Measurements from ENCODE around the gene CD109. TPM values are rescaled to one million over a fixed set of nuclear protein-coding genes. Genes with fewer than 3 reads are reported as not detected.
A peak's percentile ranks its signal among the peaks of the same experiment; 100 is the strongest.

CD109 gene
- 0.24 TPM for polyA plus RNA-seq (2013, experiment 1 of 2)
- polyA plus RNA-seq (2013, experiment 2 of 2) = 0.26 TPM

DNA sequence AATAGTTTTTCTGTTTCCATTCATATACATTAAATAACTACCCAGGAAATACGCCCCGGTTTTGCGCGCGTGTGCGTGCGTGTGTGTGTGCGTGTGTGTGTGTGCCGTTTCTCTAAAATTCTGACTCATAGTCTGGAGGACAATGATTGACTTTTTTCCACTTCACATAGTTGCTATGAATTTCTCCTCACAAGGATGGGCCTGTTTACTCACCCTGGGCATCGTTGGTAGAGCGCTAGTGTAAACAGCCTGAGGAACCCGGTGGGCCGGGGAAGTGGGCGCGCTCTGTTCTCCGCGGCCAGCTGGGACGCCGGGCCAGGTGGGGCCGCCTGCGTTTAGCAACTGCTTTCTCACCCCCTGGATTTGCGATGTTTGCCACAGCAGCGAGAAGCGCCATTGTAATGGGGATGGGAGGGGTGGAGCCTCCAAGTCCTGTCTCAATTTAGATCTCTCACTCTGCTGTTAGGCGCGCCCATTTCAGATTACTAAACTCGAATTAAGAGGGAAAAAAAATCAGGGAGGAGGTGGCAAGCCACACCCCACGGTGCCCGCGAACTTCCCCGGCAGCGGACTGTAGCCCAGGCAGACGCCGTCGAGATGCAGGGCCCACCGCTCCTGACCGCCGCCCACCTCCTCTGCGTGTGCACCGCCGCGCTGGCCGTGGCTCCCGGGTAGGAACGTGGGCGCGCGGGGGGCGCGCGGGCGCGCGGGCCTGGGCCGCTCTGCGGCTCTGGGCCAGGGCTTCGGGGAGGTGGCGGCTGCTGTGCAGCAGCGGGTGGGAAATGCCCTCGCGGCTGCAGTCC is at the start of gene CD109:
Gene CD109, plus strand, starts transcription at position 585 of the 803 bp plus-strand sequence. Its CDS starts 13 bp downstream, at position 598.
- H2AFZ ChIP-seq (ENCODE audit: low read length) = peak within 1 kb of the TSS; percentile 91
- H3K18ac ChIP-seq (ENCODE audit: low read length) = peak within 1 kb of the TSS; percentile 89
- H3K14ac ChIP-seq (ENCODE audit: low read length) = peak within 1 kb of the TSS; percentile 79
- H3K23ac ChIP-seq (ENCODE audit: low read depth, low read length, poor library complexity) = peak within 1 kb of the TSS; percentile 82
- H3K36me3 ChIP-seq (replicated peaks in 1 of 2; ENCODE audit: control insufficient read depth in 2 of 2, insufficient read depth in 2 of 2, low read length in 2 of 2) = no peaks in the 10 kb centered on the region
- H3K27ac ChIP-seq (replicated peaks; ENCODE audit: low read length) = no peak within 1 kb of the TSS
- no peaks in the 10 kb centered on the region for H3K9me3 ChIP-seq (replicated peaks in 1 of 2; ENCODE audit: control insufficient read depth in 2 of 2, insufficient read depth in 1 of 2, low read depth in 1 of 2, low read length in 2 of 2)
- H3K27me3 ChIP-seq (ENCODE audit: control insufficient read depth in 3 of 3, insufficient read depth in 3 of 3, low read depth in 1 of 3, low read length in 3 of 3) = peaks cover 0 to 44% (median 8%) of the 10 kb centered on the region in 3 experiments
- no peak within 1 kb of the TSS for H4K91ac ChIP-seq (ENCODE audit: low read depth, low read length, poor library complexity)
- no peak within 1 kb of the TSS for H3K4ac ChIP-seq (ENCODE audit: low read length)
- peaks cover 0 to 3% of the 10 kb centered on the region in 2 donors for H3K4me1 ChIP-seq (ENCODE audit: control insufficient read depth in 2 of 2, insufficient read depth in 1 of 2, low read depth in 1 of 2, low read length in 2 of 2)
- H2BK15ac ChIP-seq (ENCODE audit: low read length) = peak within 1 kb of the TSS; percentile 91
- H3K4me3 ChIP-seq (ENCODE audit: low read length in 2 of 2) = peak within 1 kb of the TSS; percentile 39 to 75
- no peak within 1 kb of the TSS for H2AK5ac ChIP-seq (ENCODE audit: low read depth, low read length)
- DNase-seq (ENCODE audit: low spot score) = peak; percentile 50
- H2BK12ac ChIP-seq (ENCODE audit: low read length) = no peak within 1 kb of the TSS
- H2BK120ac ChIP-seq (ENCODE audit: low read depth, low read length) = no peak within 1 kb of the TSS
- H3K9ac ChIP-seq (ENCODE audit: low read depth, low read length, poor library complexity) = peak within 1 kb of the TSS; percentile 10
- H3K79me1 ChIP-seq (ENCODE audit: low read depth, low read length) = no peaks in the 10 kb centered on the region
- no CpG with 5 or more reads among the region's 61 CpGs for WGBS, 2 donors (ENCODE audit: extremely low coverage in 2 of 2, insufficient read length in 2 of 2, insufficient replicate concordance in 1 of 2)
- H4K8ac ChIP-seq (ENCODE audit: low read depth, low read length) = no peak within 1 kb of the TSS
- peak within 1 kb of the TSS; percentile 80 for H3K4me2 ChIP-seq (ENCODE audit: insufficient read depth, low read length, poor library complexity, severe bottlenecking)
- H2BK5ac ChIP-seq (ENCODE audit: low read length) = no peak within 1 kb of the TSS

DNA sequence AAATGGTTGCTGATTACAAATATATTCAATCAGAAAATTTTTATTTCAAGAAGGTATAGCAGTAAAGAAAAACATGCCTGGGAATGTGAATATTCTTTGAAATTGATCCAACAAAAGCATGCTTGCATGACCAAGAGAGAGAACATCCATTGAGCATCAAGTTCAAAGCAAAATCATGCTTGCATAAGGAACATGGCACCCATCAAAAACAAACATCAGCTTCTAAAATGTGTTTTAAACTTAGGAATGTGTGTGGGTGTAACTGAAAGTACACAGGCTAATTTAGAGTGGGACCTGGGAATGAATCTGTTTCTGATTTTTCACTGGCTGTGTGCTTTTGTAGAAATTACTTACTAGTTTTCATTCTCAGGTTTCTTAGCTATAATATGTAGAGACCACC is 47.8 kb upstream of the CD109 start:
- Histone ChIP-seq H3K27ac (replicated peaks; ENCODE audit: low read length) (no peak overlapping the region), H3K27me3 (ENCODE audit: control insufficient read depth in 3 of 3, insufficient read depth in 3 of 3, low read depth in 1 of 3, low read length in 3 of 3) (no peaks in the 10 kb centered on the region), H2BK12ac (ENCODE audit: low read length) (no peak overlapping the region), H4K8ac (ENCODE audit: low read depth, low read length) (no peak overlapping the region), H3K4me3 (ENCODE audit: low read length in 2 of 2) (no peak overlapping the region), H2BK5ac (ENCODE audit: low read length) (no peak overlapping the region), H3K14ac (ENCODE audit: low read length) (no peak overlapping the region), H3K9me3 (replicated peaks in 1 of 2; ENCODE audit: control insufficient read depth in 2 of 2, insufficient read depth in 1 of 2, low read depth in 1 of 2, low read length in 2 of 2) (no peaks in the 10 kb centered on the region), H3K4ac (ENCODE audit: low read length) (no peak overlapping the region), H3K4me1 (ENCODE audit: control insufficient read depth in 2 of 2, insufficient read depth in 1 of 2, low read depth in 1 of 2, low read length in 2 of 2) (peaks cover 0 to 4% of the 10 kb centered on the region in 2 donors), H4K91ac (ENCODE audit: low read depth, low read length, poor library complexity) (no peak overlapping the region), H2BK120ac (ENCODE audit: low read depth, low read length) (no peak overlapping the region), H3K9ac (ENCODE audit: low read depth, low read length, poor library complexity) (no peak overlapping the region), H3K23ac (ENCODE audit: low read depth, low read length, poor library complexity) (no peak overlapping the region), H2AK5ac (ENCODE audit: low read depth, low read length) (no peak overlapping the region), H2BK15ac (ENCODE audit: low read length) (no peak overlapping the region), H2AFZ (ENCODE audit: low read length) (no peak overlapping the region), H3K36me3 (replicated peaks in 1 of 2; ENCODE audit: control insufficient read depth in 2 of 2, insufficient read depth in 2 of 2, low read length in 2 of 2) (peaks cover 0 to 2% of the 10 kb centered on the region in 2 donors), H3K18ac (ENCODE audit: low read length) (no peak overlapping the region), H3K4me2 (ENCODE audit: insufficient read depth, low read length, poor library complexity, severe bottlenecking) (no peak overlapping the region), H3K79me1 (ENCODE audit: low read depth, low read length) (no peaks in the 10 kb centered on the region)
- DNase-seq (ENCODE audit: low spot score) = no peak

DNA sequence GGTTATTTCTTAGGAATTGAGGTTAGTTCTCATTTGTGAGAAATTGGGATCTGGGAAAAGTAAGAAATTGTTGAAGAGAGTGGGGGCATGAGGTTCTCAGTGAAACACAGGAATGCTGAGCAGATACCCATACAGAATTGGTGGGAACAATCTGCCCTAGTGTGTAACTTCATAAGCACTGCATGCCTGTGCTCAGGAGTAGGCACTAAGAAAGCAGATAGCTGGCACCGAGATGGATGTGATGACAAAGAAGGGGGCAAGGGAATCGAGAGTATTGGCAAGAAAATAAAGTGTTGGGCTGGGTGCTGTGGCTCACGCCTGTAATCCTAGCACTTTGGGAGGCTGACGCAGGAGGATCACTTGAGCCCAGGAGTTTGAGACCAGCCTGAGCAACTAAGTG is 46.2 kb upstream of the CD109 start:
- H3K4me3 ChIP-seq (ENCODE audit: low read length in 2 of 2) = no peak overlapping the region
- H2AK5ac ChIP-seq (ENCODE audit: low read depth, low read length) = no peak overlapping the region
- H3K4ac ChIP-seq (ENCODE audit: low read length) = no peak overlapping the region
- H3K79me1 ChIP-seq (ENCODE audit: low read depth, low read length) = peaks cover 1% of the 10 kb centered on the region
- H3K4me2 ChIP-seq (ENCODE audit: insufficient read depth, low read length, poor library complexity, severe bottlenecking) = no peak overlapping the region
- H3K9ac ChIP-seq (ENCODE audit: low read depth, low read length, poor library complexity) = no peak overlapping the region
- H3K14ac ChIP-seq (ENCODE audit: low read length) = no peak overlapping the region
- peaks cover 0 to 2% of the 10 kb centered on the region in 2 donors for H3K36me3 ChIP-seq (replicated peaks in 1 of 2; ENCODE audit: control insufficient read depth in 2 of 2, insufficient read depth in 2 of 2, low read length in 2 of 2)
- no peak for DNase-seq (ENCODE audit: low spot score)
- H4K8ac ChIP-seq (ENCODE audit: low read depth, low read length) = no peak overlapping the region
- H3K27me3 ChIP-seq (ENCODE audit: control insufficient read depth in 3 of 3, insufficient read depth in 3 of 3, low read depth in 1 of 3, low read length in 3 of 3) = no peaks in the 10 kb centered on the region
- H3K4me1 ChIP-seq (ENCODE audit: control insufficient read depth in 2 of 2, insufficient read depth in 1 of 2, low read depth in 1 of 2, low read length in 2 of 2) = peaks cover under 1 to 4% of the 10 kb centered on the region in 2 donors
- H2BK15ac ChIP-seq (ENCODE audit: low read length) = no peak overlapping the region
- H3K18ac ChIP-seq (ENCODE audit: low read length) = no peak overlapping the region
- H3K27ac ChIP-seq (replicated peaks; ENCODE audit: low read length) = no peak overlapping the region
- H2BK120ac ChIP-seq (ENCODE audit: low read depth, low read length) = no peak overlapping the region
- H2AFZ ChIP-seq (ENCODE audit: low read length) = no peak overlapping the region
- no CpG with 5 or more reads among the region's 4 CpGs for WGBS, 2 donors (ENCODE audit: extremely low coverage in 2 of 2, insufficient read length in 2 of 2, insufficient replicate concordance in 1 of 2)
- H2BK12ac ChIP-seq (ENCODE audit: low read length) = no peak overlapping the region
- H3K9me3 ChIP-seq (replicated peaks in 1 of 2; ENCODE audit: control insufficient read depth in 2 of 2, insufficient read depth in 1 of 2, low read depth in 1 of 2, low read length in 2 of 2) = no peaks in the 10 kb centered on the region
- H3K23ac ChIP-seq (ENCODE audit: low read depth, low read length, poor library complexity) = no peak overlapping the region
- no peak overlapping the region for H4K91ac ChIP-seq (ENCODE audit: low read depth, low read length, poor library complexity)
- no peak overlapping the region for H2BK5ac ChIP-seq (ENCODE audit: low read length)

DNA sequence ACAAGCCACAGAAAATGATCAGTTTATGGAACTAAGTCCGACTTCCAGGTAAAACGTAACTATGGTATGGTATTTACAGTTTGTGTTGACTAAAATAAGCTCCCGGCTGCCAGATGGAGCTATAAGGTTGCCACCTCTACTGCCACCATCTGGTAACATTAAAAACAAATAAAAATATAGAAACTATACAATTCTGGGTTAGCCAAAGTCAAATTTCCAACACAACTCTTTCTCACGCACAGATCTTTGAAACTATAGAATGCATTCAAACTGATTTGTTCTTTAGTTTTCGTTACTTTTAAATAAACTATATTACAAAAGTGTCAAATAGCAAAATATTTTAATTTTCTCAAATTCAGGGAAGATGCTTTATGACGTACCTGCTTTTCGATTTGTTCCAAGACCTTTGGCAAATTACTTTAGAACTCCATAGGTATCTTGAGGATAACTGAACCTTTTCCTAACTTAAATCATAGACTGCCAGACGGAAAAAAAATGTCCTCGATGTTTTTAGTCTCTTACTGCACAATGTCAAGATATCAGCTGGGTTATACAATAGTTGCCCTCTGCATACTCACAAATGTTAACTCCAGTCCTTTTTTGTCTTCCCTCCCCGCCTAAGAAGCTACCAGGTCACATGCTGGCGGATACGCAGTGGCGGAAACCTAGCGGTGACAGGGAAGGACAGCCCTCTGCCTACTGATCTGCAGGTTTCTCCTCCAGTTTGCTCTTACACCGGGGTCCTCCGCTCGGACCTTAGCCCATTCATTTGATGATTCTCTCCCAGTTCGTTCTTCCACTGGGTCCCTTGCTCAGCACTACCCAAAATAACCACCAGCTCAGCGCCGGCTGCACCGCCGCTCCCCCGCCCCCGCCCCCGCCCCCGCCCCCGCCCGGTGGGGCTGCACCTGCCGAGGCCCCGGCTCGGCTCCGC is 43.1 kb upstream of the CD109 start:
- H3K27me3 ChIP-seq (ENCODE audit: control insufficient read depth in 3 of 3, insufficient read depth in 3 of 3, low read depth in 1 of 3, low read length in 3 of 3) = no peaks in the 10 kb centered on the region
- no peak overlapping the region for H2BK120ac ChIP-seq (ENCODE audit: low read depth, low read length)
- H4K91ac ChIP-seq (ENCODE audit: low read depth, low read length, poor library complexity) = no peak overlapping the region
- no peak overlapping the region for H3K9ac ChIP-seq (ENCODE audit: low read depth, low read length, poor library complexity)
- peak; percentile 51 for DNase-seq (ENCODE audit: low spot score)
- H3K4ac ChIP-seq (ENCODE audit: low read length) = no peak overlapping the region
- no peak overlapping the region for H2BK5ac ChIP-seq (ENCODE audit: low read length)
- peak overlapping the region; percentile 96 to 98 for H3K4me3 ChIP-seq (ENCODE audit: low read length in 2 of 2)
- H2AK5ac ChIP-seq (ENCODE audit: low read depth, low read length) = no peak overlapping the region
- H2AFZ ChIP-seq (ENCODE audit: low read length) = peak overlapping the region; percentile 100
- H3K27ac ChIP-seq (replicated peaks; ENCODE audit: low read length) = peak overlapping the region; percentile 57
- H4K8ac ChIP-seq (ENCODE audit: low read depth, low read length) = no peak overlapping the region
- no peak overlapping the region for H2BK12ac ChIP-seq (ENCODE audit: low read length)
- H3K36me3 ChIP-seq (replicated peaks in 1 of 2; ENCODE audit: control insufficient read depth in 2 of 2, insufficient read depth in 2 of 2, low read length in 2 of 2) = peaks cover 0 to 2% of the 10 kb centered on the region in 2 donors
- H3K23ac ChIP-seq (ENCODE audit: low read depth, low read length, poor library complexity) = no peak overlapping the region
- peaks cover 3 to 7% of the 10 kb centered on the region in 2 donors for H3K4me1 ChIP-seq (ENCODE audit: control insufficient read depth in 2 of 2, insufficient read depth in 1 of 2, low read depth in 1 of 2, low read length in 2 of 2)
- no peak overlapping the region for H3K14ac ChIP-seq (ENCODE audit: low read length)
- H3K4me2 ChIP-seq (ENCODE audit: insufficient read depth, low read length, poor library complexity, severe bottlenecking) = peak overlapping the region; percentile 79
- H3K9me3 ChIP-seq (replicated peaks in 1 of 2; ENCODE audit: control insufficient read depth in 2 of 2, insufficient read depth in 1 of 2, low read depth in 1 of 2, low read length in 2 of 2) = no peaks in the 10 kb centered on the region
- H3K18ac ChIP-seq (ENCODE audit: low read length) = no peak overlapping the region
- peak overlapping the region; percentile 92 for H2BK15ac ChIP-seq (ENCODE audit: low read length)
- H3K79me1 ChIP-seq (ENCODE audit: low read depth, low read length) = peaks cover 1% of the 10 kb centered on the region
- no CpG with 5 or more reads among the region's 32 CpGs for WGBS, 2 donors (ENCODE audit: extremely low coverage in 2 of 2, insufficient read length in 2 of 2, insufficient replicate concordance in 1 of 2)
